HCT116 (cell line): ENCODE data around the gene ZNF581. TPM values are rescaled to one million over a fixed set of nuclear protein-coding genes. Genes with fewer than 3 reads are reported as not detected.

ENCODE experiments used
- ATAC-seq: fragments of 200-7000 bp; cut with Tn5 transposase; 2 replicates; pipeline ENCODE4 v1.9.1; 2020; ENCODE audit warnings: mild to moderate bottlenecking, moderate library complexity
- BruUV-seq: library from RNA; stranded (reverse); fragments of 400-500 nt; replicated peaks from 2 replicates; lab custom pipeline; 2021; lab: Mats Ljungman, UMichigan
- CTCF ChIA-PET: fragments of 300-600 bp; sonication (Branson Sonifier 250); formaldehyde crosslinking; loops from one replicate; lab custom pipeline; 2021; ENCODE audit warnings: antibody characterized with exemption; lab: Charles Lee
- POLR2A ChIA-PET: fragments of 300-600, 350-600 bp; sonication (Branson Sonifier 250); formaldehyde crosslinking; loops from one replicate; lab custom pipeline; 2021; ENCODE audit warnings: antibody characterized with exemption; lab: Charles Lee
- RAD21 ChIA-PET, 2 experiments: fragments of 300-600 bp; sonication (Branson Sonifier 250); formaldehyde crosslinking; loops; one replicate each; lab custom pipeline; 2023; ENCODE audit warnings: low total read pairs in 2 of 2; ENCODE audit not compliant: uncharacterized antibody in 2 of 2, unreplicated experiment in 2 of 2, low non-redundant PET in 1 of 2; lab: Charles Lee
- DNase-seq: peaks from one replicate; pipeline ENCODE4 v3.0.0-alpha.2; 2010; ENCODE audit warnings: low read depth, low spot score
- H2AFZ ChIP-seq: fragments of 200-600 bp; shearing (Covaris generic), sonication (generic); 2 replicates; pipeline ENCODE4 v1.6.1; 2017; ENCODE audit warnings: low read depth, mixed run types, mixed read lengths, antibody characterized with exemption, low read length; ENCODE audit not compliant: poor library complexity, severe bottlenecking
- H3K27ac ChIP-seq: 2 replicates; pipeline ENCODE4 v1.5.1; 2012; ENCODE audit warnings: low read depth, low read length
- H3K27me3 ChIP-seq: fragments of 200-600 bp; sonication (generic); 2 replicates; pipeline ENCODE4 v1.6.1; 2016; ENCODE audit warnings: mixed run types, low read length, mixed read lengths; ENCODE audit not compliant: insufficient read depth
- H3K36me3 ChIP-seq, 2 experiments: fragments of 200-500 bp in 1 of 2; fragments of 200-600 bp in 1 of 2; sonication (Bioruptor generic) in 1 of 2; sonication (generic) in 1 of 2; 2 replicates each; pipeline versions ENCODE4 v1.5.1 to v1.6.1; 2014 to 2016; ENCODE audit warnings: low read length in 2 of 2, inconsistent platforms in 1 of 2, mixed read lengths in 1 of 2, mixed run types in 1 of 2; ENCODE audit not compliant: insufficient read depth in 2 of 2, control insufficient read depth in 1 of 2
- H3K4me1 ChIP-seq, 2 experiments: fragments of 200-600 bp in 1 of 2; sonication (generic) in 1 of 2; 2 replicates each; pipeline versions ENCODE4 v1.5.1 to v1.6.1; 2012 to 2017; ENCODE audit warnings: low read length in 2 of 2, inconsistent platforms in 1 of 2, mild to moderate bottlenecking in 1 of 2, mixed read lengths in 1 of 2, mixed run types in 1 of 2, moderate library complexity in 1 of 2; ENCODE audit not compliant: insufficient read depth in 2 of 2, control insufficient read depth in 1 of 2
- H3K4me2 ChIP-seq: fragments of 200-600 bp; sonication (generic); 2 replicates; pipeline ENCODE4 v1.6.1; 2017; ENCODE audit warnings: mixed run types, low read length, mixed read lengths
- H3K4me3 ChIP-seq, 2 experiments: fragments of 200-600 bp in 1 of 2; sonication (generic) in 1 of 2; replicated peaks in 1 of 2; 2 replicates each; pipeline ENCODE4 v1.5.1; 2011 to 2016; ENCODE audit warnings: low read length in 2 of 2, control low read depth in 1 of 2, low read depth in 1 of 2, mild to moderate bottlenecking in 1 of 2, mixed read lengths in 1 of 2, mixed run types in 1 of 2
- H3K79me2 ChIP-seq: fragments of 200-600 bp; sonication (generic); 2 replicates; pipeline ENCODE4 v1.6.1; 2017; ENCODE audit warnings: mild to moderate bottlenecking, mixed run types, low read length, moderate library complexity, mixed read lengths; ENCODE audit not compliant: insufficient read depth
- H3K9ac ChIP-seq: fragments of 200-600 bp; sonication (generic); 2 replicates; pipeline ENCODE4 v1.6.1; 2016; ENCODE audit warnings: low read length, mixed read lengths
- H3K9me2 ChIP-seq: fragments of 200-600 bp; sonication (generic), shearing (Covaris generic); 2 replicates; pipeline ENCODE4 v1.6.1; 2017; ENCODE audit warnings: mixed run types, mild to moderate bottlenecking, moderate library complexity; ENCODE audit not compliant: insufficient read depth
- H3K9me3 ChIP-seq, 2 experiments: fragments of 200-500 bp in 1 of 2; fragments of 200-600 bp in 1 of 2; sonication (Bioruptor generic) in 1 of 2; sonication (generic) in 1 of 2; 2 replicates each; pipeline ENCODE4 v1.6.1; 2014 to 2017; ENCODE audit warnings: low read length in 2 of 2, mixed read lengths in 2 of 2, inconsistent platforms in 1 of 2, low read depth in 1 of 2, mild to moderate bottlenecking in 1 of 2, mixed run types in 1 of 2, moderate library complexity in 1 of 2; ENCODE audit not compliant: control insufficient read depth in 1 of 2, insufficient read depth in 1 of 2
- H4K20me1 ChIP-seq: fragments of 200-600 bp; sonication (generic), shearing (Covaris generic); 2 replicates; pipeline ENCODE4 v1.6.1; 2017; ENCODE audit warnings: mixed run types, mild to moderate bottlenecking, moderate library complexity; ENCODE audit not compliant: insufficient read depth
- CBX3 ChIP-seq: IDR thresholded peaks from 2 replicates; pipeline ENCODE4 v1.6.1; 2012; ENCODE audit warnings: low read depth
- CEBPB ChIP-seq: IDR thresholded peaks from 2 replicates; pipeline ENCODE4 v1.6.1; 2012; ENCODE audit warnings: low read depth
- EZH2 ChIP-seq: fragments of 200-600 bp; sonication (generic); IDR thresholded peaks from 2 replicates; pipeline ENCODE4 v1.6.1; 2017; ENCODE audit warnings: antibody characterized with exemption, mixed run types
- POLR2AphosphoS5 ChIP-seq: IDR thresholded peaks from 2 replicates; pipeline ENCODE4 v1.6.1; 2011; ENCODE audit warnings: mild to moderate bottlenecking, low read depth, low read length, moderate library complexity
- intact Hi-C: fragments of 100-400 bp; cut with micrococcal nuclease; formaldehyde crosslinking; loops from 2 replicates; pipeline ENCODE4 v1.10.0; 2022
- total RNA-seq: library from RNA; stranded (reverse); gene quantifications from one replicate; pipeline ENCODE4 v1.2.1, GENCODE V29; 2021; ENCODE audit not compliant: unreplicated experiment

ZNF581 gene
- total RNA-seq, 1 experiment from 2014 or later, result 44.4 TPM

DNA sequence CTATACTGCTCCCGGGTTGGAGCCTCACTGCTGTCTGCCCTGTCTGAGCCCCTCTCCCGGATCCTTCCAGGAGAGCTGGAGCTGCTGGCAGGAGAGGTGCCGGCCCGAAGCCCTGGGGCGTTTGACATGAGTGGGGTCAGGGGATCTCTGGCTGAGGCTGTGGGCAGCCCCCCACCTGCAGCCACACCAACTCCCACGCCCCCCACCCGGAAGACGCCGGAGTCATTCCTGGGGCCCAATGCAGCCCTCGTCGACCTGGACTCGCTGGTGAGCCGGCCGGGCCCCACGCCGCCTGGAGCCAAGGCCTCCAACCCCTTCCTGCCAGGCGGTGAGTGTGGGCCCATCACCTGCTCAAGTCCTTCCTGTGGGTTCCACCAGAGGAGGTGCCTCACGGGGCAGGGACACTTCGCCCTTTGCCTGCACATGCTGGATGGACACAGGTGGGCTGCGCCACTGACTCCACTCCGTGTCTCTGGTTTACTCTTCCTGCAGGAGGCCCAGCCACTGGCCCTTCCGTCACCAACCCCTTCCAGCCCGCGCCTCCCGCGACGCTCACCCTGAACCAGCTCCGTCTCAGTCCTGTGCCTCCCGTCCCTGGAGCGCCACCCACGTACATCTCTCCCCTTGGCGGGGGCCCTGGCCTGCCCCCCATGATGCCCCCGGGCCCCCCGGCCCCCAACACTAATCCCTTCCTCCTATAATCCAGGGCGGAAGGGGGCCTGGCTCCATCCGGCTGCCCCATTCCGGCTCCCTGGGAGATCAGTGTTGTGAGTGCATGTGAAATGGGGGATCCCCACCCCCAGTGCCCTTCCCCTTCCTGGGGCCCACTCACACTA lies 51.4 kb downstream of the ZNF581 start:
- no peak overlapping the region for H2AFZ ChIP-seq
- no peak overlapping the region for H3K27ac ChIP-seq

More for the DNA sequence above, 51.4 kb downstream of the ZNF581 start:
- no peaks in the 10 kb centered on the region for H3K9me3 ChIP-seq
- ChIA-PET CTCF (no interaction called here), POLR2A (no interaction called here), RAD21 (no interaction called here)
- no peak for DNase-seq
- TF ChIP-seq POLR2AphosphoS5 (no peak), CEBPB (no peak), EZH2 (no peak), CBX3 (no peak)
- no peak for ATAC-seq
- no peak overlapping the region for H3K9ac ChIP-seq
- no peaks in the 10 kb centered on the region for H3K4me1 ChIP-seq
- no peaks in the 10 kb centered on the region for H3K27me3 ChIP-seq
- H3K9me2 ChIP-seq, result no peaks in the 10 kb centered on the region
- no peaks in the 10 kb centered on the region for H4K20me1 ChIP-seq
- intact Hi-C loops, result no loop called here
- H3K79me2 ChIP-seq, result no peaks in the 10 kb centered on the region
- peaks cover 29 to 32% of the 10 kb centered on the region in 2 experiments; a peak in 3 of 4 replicates for H3K36me3 ChIP-seq
- no TSS peak for BruUV-seq
- no peak overlapping the region for H3K4me3 ChIP-seq
- H3K4me2 ChIP-seq, result no peak overlapping the region

Other genes starting within 250 kb of the ZNF581 start
- 515 TPM for gene UBE2S, start 235.9 kb upstream of the ZNF581 start, total RNA-seq
- gene SHISA7, start 200.3 kb upstream of the ZNF581 start, total RNA-seq, result not detected
- 56.8 TPM for gene ISOC2, start 182.0 kb upstream of the ZNF581 start, total RNA-seq
- 0.34 TPM for gene C19orf85, start 178.9 kb upstream of the ZNF581 start, total RNA-seq
- 14.9 TPM for gene ZNF628, start 167.0 kb upstream of the ZNF581 start, total RNA-seq
- gene NAT14, start 158.5 kb upstream of the ZNF581 start, total RNA-seq, result 55.3 TPM
- 1.5 TPM for gene SSC5D, start 155.2 kb upstream of the ZNF581 start, total RNA-seq
- gene SBK2, start 106.5 kb upstream of the ZNF581 start, total RNA-seq, result 0.30 TPM
- 1.2 TPM for gene SBK3, start 98.1 kb upstream of the ZNF581 start, total RNA-seq
- gene ZNF579, start 62.8 kb upstream of the ZNF581 start, total RNA-seq, result 24.1 TPM
- 15.3 TPM for gene FIZ1, start 44.1 kb upstream of the ZNF581 start, total RNA-seq
- gene ZNF524, start 43.4 kb upstream of the ZNF581 start, total RNA-seq, result 17.2 TPM
- 16.2 TPM for gene ZNF865, start 38.0 kb upstream of the ZNF581 start, total RNA-seq
- 5.3 TPM for gene ZNF784, start 19.1 kb upstream of the ZNF581 start, total RNA-seq
- 36.7 TPM for gene ZNF580, start 2.6 kb upstream of the ZNF581 start, total RNA-seq
- gene CCDC106, start 4.6 kb downstream of the ZNF581 start, total RNA-seq, result 1.0 TPM
- gene U2AF2, start 11.4 kb downstream of the ZNF581 start, total RNA-seq, result 259 TPM
- 122 TPM for gene EPN1, start 31.6 kb downstream of the ZNF581 start, total RNA-seq
- gene NLRP9, start 94.8 kb downstream of the ZNF581 start, total RNA-seq, result not detected
- not detected for gene RFPL4A, start 115.4 kb downstream of the ZNF581 start, total RNA-seq
- gene RFPL4AL1, start 125.5 kb downstream of the ZNF581 start, total RNA-seq, result not detected
- 0.86 TPM for gene NLRP11, start 188.3 kb downstream of the ZNF581 start, total RNA-seq
- gene NLRP4, start 192.9 kb downstream of the ZNF581 start, total RNA-seq, result 0.52 TPM